H7 (cell line): Measurements from ENCODE around the gene KIRREL1. TPM values are rescaled to one million over a fixed set of nuclear protein-coding genes. Genes with fewer than 3 reads are reported as not detected.

ENCODE experiments used
- DNase-seq: peaks from one replicate; pipeline ENCODE4 v3.0.0; 2012
- H3K27me3 ChIP-seq: 2 replicates; pipeline ENCODE4 v1.6.0; 2011; ENCODE audit warnings: mild to moderate bottlenecking, low read length; ENCODE audit not compliant: control insufficient read depth, insufficient read depth
- H3K36me3 ChIP-seq: replicated peaks from 2 replicates; pipeline ENCODE4 v1.5.1; 2011; ENCODE audit warnings: low read length; ENCODE audit not compliant: control insufficient read depth, insufficient read depth
- H3K4me3 ChIP-seq: 2 replicates; pipeline ENCODE4 v1.5.1; 2011; ENCODE audit warnings: low read depth, mild to moderate bottlenecking, control low read depth, low read length, moderate library complexity; ENCODE audit not compliant: insufficient read depth
- total RNA-seq: library from RNA; depleted of rRNA; stranded (reverse); fragments of >200 nt; shearing (Covaris generic); gene quantifications from 2 replicates; pipeline ENCODE4 v1.2.3, GENCODE V29; 2014

The KIRREL1 gene
- total RNA-seq, 1 experiment from 2014 or later, result 56.5 TPM

DNA sequence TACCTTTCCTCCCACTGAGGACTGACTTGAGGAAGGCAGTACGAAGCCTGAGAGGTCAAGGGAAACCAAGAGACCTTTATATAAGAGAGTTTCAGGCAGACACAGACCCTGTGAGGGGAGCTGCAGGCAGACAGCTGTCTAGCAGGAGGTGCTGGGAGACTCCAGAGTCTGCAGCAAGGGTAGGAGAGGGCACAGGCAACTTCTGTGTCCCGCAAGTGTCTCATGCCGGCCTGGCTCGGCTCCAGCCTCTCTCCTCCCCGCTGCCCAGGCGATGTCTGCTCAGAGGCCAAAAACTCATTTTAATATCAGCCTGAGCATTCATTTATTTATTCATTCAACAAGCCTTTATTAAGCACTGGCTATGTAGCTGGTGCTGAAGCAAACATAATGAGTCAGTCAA lies 83.0 kb downstream of the KIRREL1 start:
- Histone ChIP-seq H3K27me3 (no peaks in the 10 kb centered on the region), H3K4me3 (no peak overlapping the region), H3K36me3 (peaks cover 4% of the 10 kb centered on the region)
- DNase-seq, result no peak

DNA sequence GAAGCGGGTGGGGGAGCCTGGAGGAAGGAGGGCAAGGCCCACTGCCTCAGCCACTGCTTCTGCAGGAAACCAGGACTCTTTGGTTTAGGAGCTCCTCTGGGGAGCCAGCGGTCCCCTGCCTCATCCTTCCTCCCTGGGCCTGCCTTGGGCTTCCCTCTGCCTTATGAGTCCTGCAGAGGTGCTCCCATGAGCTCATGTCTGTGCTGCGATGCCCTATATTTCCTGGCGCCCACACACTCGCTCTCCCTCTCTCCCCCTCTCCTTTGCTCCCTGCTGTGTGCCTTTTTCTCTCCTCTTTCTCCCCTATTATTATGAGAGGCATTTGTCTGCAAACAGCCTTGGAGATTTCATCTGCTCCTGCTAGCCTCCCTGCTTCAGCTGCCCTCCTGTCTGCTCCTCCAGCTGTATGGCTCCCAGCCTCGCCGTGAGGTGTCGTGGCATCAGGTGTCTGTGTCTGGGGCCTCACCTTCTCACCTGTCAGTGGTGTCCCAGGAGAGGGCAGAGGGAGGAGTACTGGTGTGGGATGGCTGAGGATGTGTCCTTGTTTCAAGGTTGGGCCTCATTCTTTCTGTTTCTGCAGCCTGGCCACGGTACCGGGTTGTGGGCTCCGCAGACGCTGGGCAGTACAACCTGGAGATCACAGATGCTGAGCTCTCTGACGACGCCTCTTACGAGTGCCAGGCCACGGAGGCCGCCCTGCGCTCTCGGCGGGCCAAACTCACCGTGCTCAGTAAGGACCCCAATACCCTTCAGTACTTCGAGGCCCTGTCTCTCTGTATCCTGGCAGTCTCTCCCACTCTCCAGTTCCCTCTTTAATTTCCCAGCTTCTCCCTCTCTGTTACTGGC lies 84.2 kb downstream of the KIRREL1 start:
- H3K27me3 ChIP-seq, result no peaks in the 10 kb centered on the region
- peaks cover 5% of the 10 kb centered on the region for H3K36me3 ChIP-seq
- peak; percentile 76 for DNase-seq
- no peak overlapping the region for H3K4me3 ChIP-seq

DNA sequence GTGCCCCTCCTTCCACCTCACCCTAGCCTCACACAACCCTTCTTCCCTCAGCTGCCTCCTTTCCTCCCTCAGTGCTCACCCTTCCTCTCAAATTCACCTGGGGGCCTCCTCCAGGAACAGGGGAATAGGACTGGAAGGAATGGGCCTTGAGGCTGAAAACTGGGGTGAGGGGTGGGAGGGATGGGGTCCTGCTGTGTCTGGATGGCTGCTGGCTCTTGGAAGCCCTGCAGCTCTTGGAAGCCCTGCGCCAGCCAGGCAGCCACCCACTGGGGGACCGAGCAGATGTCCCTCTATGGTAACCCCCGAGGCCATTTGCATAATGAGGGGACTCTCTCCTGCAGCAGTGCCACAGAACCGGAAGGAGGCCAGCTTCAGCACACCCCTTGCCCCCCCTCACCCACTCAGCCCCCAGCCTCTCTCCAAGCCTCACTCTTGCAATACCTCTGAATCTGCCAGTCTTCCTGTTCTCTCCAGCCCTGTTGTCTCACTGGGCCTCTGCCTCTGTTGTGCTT lies 85.2 kb downstream of the KIRREL1 start:
- DNase-seq, result peak; percentile 68
- Histone ChIP-seq H3K27me3 (no peaks in the 10 kb centered on the region), H3K4me3 (no peak overlapping the region), H3K36me3 (peaks cover 7% of the 10 kb centered on the region)

DNA sequence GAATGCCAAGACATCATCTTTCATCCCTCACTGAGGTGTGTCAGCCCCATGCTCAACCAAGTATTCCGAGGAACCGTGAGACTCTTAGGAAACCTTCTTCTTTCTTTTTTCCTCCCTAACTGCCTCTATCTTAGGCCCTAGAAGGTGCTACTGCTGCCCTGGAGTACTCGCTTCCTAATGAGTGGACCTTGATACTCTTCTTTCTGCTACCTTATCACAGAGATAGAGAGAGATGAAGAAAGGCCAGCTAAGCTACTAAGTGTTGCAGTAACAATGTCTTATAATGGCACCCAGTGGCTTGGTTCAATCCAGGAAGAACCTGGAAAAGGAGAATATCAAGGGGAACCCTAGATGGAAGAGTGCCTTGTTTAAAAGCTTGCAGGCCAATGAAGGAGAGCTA lies 86.6 kb downstream of the KIRREL1 start:
- peaks cover 13% of the 10 kb centered on the region for H3K36me3 ChIP-seq
- no peak overlapping the region for H3K4me3 ChIP-seq
- DNase-seq, result no peak
- H3K27me3 ChIP-seq, result no peaks in the 10 kb centered on the region

DNA sequence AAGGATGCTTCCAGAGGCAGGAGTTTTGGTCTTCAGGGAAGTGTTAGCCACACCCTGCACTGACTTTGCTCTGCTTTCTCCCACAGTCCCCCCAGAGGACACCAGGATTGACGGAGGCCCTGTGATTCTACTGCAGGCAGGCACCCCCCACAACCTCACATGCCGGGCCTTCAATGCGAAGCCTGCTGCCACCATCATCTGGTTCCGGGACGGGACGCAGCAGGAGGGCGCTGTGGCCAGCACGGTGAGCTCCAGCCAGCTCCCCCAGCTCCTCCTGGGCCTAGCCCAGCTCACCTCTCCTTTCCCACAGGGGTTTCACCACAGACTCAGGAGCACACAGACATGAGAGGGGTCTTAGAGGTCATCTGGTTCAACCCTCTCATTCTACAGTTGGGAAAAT lies 90.9 kb downstream of the KIRREL1 start:
- Histone ChIP-seq H3K36me3 (peaks cover 36% of the 10 kb centered on the region), H3K4me3 (no peak overlapping the region), H3K27me3 (no peaks in the 10 kb centered on the region)
- no peak for DNase-seq

DNA sequence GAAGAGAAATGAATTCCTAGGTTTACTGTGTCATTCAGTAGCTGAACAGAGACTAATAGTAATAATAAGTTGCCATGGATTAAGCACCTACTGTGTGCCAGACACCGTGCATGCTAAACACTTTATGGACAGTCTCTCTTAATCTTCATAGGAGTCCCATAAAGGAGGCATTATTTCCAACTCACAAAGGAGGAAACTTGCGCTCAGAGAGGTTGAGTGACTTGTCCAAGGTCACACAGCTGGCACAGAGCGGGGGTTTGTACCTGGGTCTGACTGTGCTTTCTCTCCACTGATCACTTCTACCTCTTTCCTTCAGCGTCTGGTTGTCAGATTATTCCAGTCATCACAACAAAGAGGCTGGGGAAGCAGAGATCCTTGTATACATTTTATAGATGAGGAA lies 91.3 kb downstream of the KIRREL1 start:
- no peak for DNase-seq
- peaks cover 37% of the 10 kb centered on the region for H3K36me3 ChIP-seq
- H3K27me3 ChIP-seq, result no peaks in the 10 kb centered on the region
- no peak overlapping the region for H3K4me3 ChIP-seq

DNA sequence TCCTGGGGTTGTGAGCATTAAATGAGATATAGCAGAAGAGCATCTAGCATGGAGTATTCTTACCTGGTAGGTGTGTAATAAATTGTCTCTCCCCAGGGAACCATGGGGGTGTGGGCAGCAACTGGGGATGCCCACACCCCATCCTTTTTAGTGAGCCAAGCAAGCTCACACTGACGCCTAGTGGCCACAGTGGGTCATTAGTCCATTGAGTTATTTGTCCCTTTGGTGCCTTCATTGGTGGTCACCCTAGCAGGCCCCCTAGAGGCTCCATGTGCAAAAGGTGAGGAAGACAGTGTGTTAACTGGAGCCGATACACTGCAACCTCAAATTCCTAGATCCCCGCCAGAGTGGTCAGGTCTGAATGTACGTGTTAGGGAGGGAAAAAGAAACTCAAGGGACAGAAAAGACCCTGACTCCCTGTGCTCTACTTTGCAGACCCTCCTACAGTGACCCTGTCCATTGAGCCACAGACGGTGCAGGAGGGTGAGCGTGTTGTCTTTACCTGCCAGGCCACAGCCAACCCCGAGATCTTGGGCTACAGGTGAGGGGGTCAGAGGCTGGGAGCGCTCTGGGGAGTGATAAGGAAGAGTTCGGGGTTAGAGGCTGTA lies 94.0 kb downstream of the KIRREL1 start:
- Histone ChIP-seq H3K4me3 (no peak overlapping the region), H3K36me3 (peaks cover 40% of the 10 kb centered on the region), H3K27me3 (no peaks in the 10 kb centered on the region)
- peak; percentile 95 for DNase-seq

DNA sequence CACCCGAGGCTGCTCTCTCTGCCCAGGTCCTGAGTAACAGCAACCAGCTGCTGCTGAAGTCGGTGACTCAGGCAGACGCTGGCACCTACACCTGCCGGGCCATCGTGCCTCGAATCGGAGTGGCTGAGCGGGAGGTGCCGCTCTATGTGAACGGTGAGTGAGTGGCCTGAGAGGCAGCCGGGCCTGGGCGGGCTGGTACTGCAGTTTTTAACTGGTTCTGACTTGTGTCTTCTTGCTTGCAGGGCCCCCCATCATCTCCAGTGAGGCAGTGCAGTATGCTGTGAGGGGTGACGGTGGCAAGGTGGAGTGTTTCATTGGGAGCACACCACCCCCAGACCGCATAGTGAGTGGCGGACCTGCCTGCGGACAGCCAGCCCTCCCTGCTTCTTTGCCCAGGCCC lies 96.0 kb downstream of the KIRREL1 start:
- H3K27me3 ChIP-seq, result no peaks in the 10 kb centered on the region
- DNase-seq, result no peak
- no peak overlapping the region for H3K4me3 ChIP-seq
- peaks cover 52% of the 10 kb centered on the region for H3K36me3 ChIP-seq

DNA sequence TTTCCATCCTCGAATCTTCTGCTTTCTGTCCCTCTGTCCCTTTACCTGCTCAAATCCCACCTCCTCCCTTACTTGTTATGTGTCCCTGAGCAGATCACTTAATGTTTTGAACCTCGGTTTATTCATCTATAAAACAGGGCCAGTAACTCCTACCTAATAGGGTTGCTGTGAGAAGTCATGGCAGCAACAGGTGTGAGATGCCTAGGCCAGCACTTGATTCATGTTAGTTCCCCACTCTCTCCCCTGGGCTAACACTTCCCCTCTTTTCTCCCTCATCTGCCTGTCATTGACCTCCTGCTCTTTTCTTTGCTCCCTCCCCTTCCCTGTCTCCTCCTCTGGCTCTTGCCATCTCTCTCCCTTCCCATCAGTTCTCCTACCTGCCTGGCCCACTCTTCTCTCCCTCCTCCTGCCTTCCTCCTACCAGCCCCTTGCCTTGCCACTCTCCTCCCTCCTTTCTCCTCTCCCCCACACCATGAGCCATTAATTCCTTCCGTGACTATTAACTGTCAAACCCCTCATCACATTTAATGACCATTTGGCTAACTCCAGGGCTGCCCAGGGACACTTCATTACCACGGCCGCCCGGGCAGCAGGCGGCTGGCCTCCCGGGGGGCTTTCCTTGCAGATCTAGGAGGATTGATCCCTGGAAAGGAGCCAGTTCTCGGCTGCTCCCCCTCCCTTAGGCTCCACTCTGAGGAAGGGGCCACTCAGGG lies 96.6 kb downstream of the KIRREL1 start:
- no peaks in the 10 kb centered on the region for H3K27me3 ChIP-seq
- DNase-seq, result no peak
- H3K36me3 ChIP-seq, result peaks cover 48% of the 10 kb centered on the region

DNA sequence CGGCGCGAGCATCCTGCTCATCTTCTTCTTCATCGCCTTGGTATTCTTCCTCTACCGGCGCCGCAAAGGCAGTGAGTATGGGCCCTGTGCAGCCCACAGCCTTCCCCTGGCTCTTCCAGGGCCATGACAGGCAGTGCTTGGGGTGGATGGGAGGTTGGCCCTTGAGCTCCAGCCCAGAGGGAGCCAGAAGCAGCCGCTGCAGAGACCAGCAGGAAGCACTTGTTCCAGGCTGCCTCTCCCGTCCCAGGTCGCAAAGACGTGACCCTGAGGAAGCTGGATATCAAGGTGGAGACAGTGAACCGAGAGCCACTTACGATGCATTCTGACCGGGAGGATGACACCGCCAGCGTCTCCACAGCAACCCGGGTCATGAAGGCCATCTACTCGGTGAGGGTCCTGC lies 99.9 kb downstream of the KIRREL1 start:
- no peak overlapping the region for H3K4me3 ChIP-seq
- H3K27me3 ChIP-seq, result no peaks in the 10 kb centered on the region
- peaks cover 28% of the 10 kb centered on the region for H3K36me3 ChIP-seq
- no peak for DNase-seq

More for the DNA sequence above, 96.6 kb downstream of the KIRREL1 start:
- H3K4me3 ChIP-seq, result no peak overlapping the region

DNA sequence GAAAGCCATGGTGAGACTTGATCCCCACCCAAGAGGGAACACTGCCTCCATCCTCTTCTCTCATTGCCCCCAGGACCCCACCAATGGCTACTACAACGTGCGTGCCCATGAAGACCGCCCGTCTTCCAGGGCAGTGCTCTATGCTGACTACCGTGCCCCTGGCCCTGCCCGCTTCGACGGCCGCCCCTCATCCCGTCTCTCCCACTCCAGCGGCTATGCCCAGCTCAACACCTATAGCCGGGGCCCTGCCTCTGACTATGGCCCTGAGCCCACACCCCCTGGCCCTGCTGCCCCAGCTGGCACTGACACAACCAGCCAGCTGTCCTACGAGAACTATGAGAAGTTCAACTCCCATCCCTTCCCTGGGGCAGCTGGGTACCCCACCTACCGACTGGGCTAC lies 101.1 kb downstream of the KIRREL1 start:
- no peak for DNase-seq
- H3K36me3 ChIP-seq, result peaks cover 23% of the 10 kb centered on the region

DNA sequence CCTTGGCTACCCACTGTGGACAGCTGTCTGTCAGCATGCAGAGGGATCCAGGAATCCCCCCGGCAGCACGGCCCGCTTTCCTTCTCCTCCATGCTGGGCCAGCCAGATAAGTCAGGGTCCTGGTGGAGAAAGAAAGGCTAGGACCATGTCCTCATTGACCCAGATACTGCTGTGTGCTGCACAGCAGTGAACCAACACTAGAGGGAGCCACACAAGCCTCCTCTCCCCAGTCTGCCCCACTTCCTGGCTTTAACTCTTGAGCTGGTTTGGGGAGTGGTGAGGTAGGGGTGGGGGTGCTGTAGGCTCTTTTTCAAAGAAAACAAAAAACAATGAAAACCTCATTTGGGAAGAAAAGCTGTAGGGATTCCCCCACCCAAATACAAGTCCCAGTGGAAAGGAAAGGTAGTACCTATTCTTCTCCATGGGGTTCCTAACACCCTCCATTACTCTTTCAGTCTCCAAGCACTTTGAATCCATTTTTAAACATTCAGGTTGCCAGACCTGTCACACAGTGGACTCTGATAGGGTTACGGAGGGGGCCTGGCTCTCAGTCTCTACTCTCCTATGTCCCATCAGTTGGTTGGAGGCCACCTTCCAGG lies 102.4 kb downstream of the KIRREL1 start:
- DNase-seq, result peak; percentile 89
- Histone ChIP-seq H3K4me3 (no peak overlapping the region), H3K27me3 (no peaks in the 10 kb centered on the region), H3K36me3 (peaks cover 20% of the 10 kb centered on the region)

More for the DNA sequence above, 101.1 kb downstream of the KIRREL1 start:
- H3K27me3 ChIP-seq, result no peaks in the 10 kb centered on the region
- no peak overlapping the region for H3K4me3 ChIP-seq

DNA sequence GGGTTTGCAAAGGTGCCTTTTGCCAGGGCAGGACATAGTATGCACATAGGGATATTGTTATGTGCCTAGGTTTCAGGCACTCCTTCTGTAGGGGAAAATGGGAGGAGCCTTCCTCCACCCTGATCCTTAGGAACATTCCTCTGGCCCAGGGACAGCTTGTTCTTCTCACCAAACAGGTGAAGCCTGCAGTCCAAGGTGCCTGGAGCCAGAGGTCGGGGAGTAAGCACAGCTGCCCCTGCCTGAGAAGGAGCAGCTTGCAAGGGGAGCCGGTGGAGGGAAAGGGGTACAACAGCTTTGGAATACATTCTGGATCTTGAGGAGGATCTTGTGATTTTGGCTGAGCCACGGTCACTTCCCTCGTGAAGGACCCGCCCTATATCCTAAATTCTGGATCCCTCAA lies 104.8 kb downstream of the KIRREL1 start:
- Histone ChIP-seq H3K4me3 (no peak overlapping the region), H3K36me3 (peaks cover 10% of the 10 kb centered on the region), H3K27me3 (no peaks in the 10 kb centered on the region)
- DNase-seq, result no peak

DNA sequence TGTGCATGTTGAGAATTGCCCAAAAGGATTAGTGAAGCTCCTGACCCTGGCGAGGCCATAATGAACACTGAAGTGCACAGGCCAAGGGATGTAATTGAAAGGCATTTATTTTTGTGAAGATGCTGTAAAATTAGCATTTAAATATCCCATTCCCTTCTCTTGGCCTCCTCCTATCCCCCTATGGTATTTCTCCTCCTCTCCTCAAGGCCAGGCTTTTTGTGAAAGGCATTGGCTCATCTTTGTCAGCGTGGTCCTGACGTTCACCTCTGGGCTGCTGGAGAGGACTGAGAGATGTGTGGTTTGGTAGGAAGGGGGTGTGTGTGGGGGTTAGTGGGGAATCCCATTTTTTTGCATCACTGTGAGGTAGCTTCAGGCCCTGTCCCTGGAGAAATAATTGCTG lies 105.7 kb downstream of the KIRREL1 start:
- DNase-seq, result no peak
- H3K4me3 ChIP-seq, result no peak overlapping the region
- peaks cover 3% of the 10 kb centered on the region for H3K36me3 ChIP-seq
- H3K27me3 ChIP-seq, result no peaks in the 10 kb centered on the region
